NCI-H1436 (cell line): ENCODE results near the gene PIGS.
"Not testable (repeated sequence)": the region's sequence is repeated elsewhere in the genome, so short reads cannot be mapped to it uniquely, and the experiment has no call there.

ENCODE experiments used
- DNase-seq: peaks from one replicate; lab custom pipeline; 2025; lab: John Stamatoyannopoulos, UW

Gene PIGS

GRCh38 chr17:28529013-28529400 is 42.3 kb downstream of the PIGS start:
- no peak for DNase-seq

GRCh38 chr17:28528327-28529012 is 42.9 kb downstream of the PIGS start:
- no peak for DNase-seq

DNA sequence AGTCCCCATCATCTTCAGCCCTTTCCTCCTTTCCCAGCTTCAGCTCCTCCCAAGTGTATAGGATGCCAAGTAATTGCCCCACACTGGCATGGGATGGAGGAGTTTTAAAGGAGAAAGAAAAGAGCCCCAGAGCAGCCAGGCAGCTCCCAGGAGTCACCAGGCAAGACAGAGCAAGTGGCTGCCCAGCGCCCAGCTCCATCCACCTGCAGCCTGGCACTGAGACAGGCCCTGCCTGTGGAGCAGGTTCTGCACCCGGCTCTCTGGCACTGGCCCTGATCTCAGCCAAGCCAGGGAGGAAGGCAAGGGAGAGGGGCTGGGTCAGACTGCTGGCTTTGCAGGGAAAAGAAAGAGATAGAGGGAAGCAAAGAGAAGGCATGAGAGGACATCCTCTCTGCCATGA is 43.5 kb downstream of the PIGS start:
- no peak for DNase-seq

DNA sequence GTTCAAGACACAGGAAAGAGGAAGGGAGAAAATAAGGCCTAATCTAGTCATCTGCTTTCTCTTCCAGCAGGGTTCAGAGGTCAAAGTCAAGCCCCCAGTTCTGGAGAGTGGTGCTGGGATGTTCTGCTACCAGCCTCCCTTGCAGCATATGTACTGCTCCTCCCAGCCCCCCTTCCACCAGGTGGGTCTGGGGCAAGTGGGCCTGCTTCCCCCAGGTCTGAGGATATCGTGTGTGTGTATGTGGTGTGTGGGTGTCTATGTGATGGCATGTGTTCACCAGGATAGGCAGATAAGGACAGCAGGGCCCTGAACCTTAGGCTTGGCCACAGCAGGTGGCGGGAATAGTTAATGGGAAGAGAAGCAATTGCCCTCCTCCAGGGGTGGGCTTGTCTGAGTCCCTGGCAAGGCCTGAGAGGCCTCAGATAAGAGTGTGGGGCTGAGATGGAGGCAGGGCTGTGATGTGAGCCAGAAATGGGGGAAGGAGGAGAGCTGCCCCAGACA is 44.1 kb downstream of the PIGS start:
- no peak for DNase-seq

- no peak for DNase-seq
Observed at GRCh38 chr17:28526381-28526780, 44.9 kb downstream of the PIGS start.

DNA sequence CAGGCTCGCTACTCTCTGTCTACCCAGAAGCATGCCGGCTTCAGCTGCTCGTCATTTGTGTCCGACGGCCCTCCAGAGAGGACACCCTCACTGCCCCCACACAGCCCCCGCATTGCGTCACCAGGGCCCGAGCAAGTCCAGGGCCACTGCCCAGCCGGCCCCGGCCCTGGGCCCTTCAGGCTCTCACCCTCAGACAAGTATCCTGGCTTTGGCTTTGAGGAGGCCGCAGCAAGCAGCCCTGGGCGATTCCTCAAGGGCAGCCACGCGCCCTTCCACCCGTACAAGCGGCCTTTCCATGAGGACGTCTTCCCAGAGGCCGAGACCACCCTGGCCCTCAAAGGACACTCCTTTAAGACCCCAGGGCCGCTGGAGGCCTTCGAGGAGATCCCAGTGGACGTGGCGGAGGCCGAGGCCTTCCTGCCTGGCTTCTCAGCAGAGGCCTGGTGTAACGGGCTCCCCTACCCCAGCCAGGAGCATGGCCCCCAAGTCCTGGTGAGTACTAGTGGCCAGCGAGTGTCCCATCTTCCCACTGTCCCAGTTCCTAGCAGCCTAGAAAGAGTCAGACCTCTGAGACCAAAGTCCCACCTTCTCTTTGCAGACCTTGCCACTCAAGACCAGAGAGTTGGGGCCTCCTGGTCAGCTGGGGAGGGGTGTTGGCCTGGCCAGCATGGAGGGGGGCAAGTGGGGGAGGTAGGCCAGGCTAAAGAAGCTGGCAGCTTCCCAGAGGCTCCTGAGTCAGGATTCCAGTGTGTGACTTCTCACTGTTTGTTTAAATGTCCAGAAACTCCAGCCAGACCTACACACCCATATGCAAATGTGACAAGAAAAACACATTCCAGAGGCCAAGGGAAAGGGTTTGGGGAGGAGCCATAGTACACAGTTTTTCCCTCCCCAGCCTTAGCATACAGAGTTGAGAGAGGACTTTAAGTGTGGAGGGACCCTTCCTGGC is 46.6 kb downstream of the PIGS start:
- no peak for DNase-seq

DNA sequence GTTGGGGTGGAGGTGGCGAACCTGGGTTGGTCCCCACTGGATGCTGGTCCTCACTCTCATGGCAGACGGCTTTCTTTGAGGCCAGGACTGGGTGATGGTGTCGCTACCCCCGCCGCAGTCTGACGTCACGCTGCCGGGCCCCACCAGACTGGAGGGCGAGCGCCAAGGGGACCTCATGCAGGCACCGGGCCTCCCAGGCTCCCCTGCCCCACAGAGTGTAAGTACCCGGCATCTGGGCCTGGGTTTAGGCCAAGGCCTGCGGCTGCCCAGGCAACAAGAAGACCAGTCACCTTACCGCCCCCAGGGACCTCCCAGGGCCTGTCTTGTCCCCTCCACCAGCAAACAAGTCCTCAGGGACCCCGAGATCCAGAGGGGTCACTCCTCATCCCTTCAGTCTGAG is 47.4 kb downstream of the PIGS start:
- no peak for DNase-seq

GRCh38 chr17:28523186-28523585 is 48.1 kb downstream of the PIGS start:
- no peak for DNase-seq

DNA sequence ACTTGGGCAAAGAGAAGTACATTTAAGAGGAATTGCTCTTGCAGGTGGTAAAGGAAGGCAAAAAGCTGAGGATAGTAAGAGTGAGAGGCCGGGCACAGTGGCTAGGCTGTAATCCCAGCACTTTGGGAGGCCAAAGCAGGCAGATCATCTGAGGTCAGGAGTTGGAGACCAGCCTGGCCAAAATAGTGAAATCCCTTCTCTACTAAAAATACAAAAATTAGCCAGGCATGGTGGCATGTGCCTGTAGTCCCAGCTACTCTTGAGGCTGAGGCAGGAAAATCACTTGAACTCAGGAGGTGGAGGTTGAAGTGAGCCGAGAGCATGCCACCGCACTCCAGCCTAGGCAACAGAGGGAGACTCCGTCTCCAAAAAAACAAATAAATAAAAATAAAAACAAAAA is 49.0 kb downstream of the PIGS start:
- not testable (repeated sequence) for DNase-seq

GRCh38 chr17:28521311-28522085 is 49.8 kb downstream of the PIGS start:
- no peak for DNase-seq

DNA sequence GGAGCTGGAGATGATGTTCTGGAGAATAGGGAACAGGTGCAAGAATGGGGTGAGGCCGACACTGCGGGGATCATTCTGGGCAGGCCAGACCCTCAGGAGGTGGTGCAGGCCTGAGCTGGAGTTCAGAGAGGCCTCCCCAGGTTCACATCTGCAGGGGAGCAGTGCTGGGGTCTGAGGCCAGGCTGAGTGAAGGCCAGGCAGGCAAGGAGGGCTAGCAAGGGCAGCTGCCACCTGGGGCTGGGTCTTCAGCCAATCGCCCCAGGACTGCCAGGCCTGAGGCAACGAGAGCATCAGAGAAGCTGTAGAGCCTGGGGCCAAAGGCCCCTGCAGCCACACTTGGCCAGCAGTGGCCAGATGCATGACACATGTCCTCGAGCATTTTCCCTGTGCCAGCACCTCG is 50.6 kb downstream of the PIGS start:
- DNase-seq = no peak

GRCh38 chr17:28519236-28519635 is 52.1 kb downstream of the PIGS start:
- no peak for DNase-seq

DNA sequence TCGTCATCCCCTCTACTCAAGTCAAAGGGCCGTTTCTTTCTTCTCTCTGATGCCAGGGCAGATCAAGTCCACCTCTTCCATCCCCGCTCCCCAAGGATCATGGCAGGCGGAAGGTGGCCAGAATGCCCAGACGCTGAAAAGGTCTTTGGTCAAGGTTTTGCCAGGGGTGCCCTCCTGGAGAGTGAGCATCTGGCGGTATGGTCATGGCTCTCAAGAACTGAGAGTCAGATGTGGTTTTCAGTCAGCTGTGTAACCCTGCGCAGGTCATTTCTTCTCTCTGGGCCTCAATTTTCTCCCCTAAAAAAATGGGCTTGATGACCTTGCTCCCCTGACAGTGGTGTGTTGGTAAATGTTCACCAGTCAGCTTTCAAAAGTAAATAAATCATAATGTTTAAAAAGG is 52.7 kb downstream of the PIGS start:
- DNase-seq = no peak

- DNase-seq = no peak
Observed at GRCh38 chr17:28518132-28518531, 53.2 kb downstream of the PIGS start.

- no peak for DNase-seq
Observed at GRCh38 chr17:28515518-28515917, 55.8 kb downstream of the PIGS start.

DNA sequence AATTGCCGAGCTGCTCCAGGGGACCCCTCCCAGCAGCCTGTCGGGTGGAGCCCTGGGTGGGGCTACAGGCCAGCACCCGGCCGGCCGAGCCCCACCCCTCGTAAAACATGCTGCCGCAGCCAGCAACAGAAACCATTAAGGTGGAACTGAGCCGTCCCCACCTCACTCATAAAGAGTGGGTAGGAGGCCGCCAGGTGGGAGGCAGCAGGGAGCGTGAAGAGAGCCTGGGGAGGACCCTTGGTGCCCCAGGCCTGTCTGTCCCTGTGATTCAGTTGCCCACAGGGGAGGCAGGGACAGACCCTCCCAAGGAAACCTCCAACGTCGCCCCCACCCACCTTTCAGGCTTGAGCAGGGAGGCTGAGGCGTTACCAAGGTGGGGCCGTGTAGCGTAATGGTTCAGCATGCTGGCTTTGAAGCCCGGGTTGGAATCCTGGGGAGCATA is 56.7 kb downstream of the PIGS start:
- no peak for DNase-seq

- DNase-seq = no peak
Observed at GRCh38 chr17:28513476-28513875, 57.8 kb downstream of the PIGS start.

GRCh38 chr17:28511858-28512461 is 59.4 kb downstream of the PIGS start:
- no peak for DNase-seq

GRCh38 chr17:28509789-28510188 is 61.5 kb downstream of the PIGS start:
- no peak for DNase-seq

DNA sequence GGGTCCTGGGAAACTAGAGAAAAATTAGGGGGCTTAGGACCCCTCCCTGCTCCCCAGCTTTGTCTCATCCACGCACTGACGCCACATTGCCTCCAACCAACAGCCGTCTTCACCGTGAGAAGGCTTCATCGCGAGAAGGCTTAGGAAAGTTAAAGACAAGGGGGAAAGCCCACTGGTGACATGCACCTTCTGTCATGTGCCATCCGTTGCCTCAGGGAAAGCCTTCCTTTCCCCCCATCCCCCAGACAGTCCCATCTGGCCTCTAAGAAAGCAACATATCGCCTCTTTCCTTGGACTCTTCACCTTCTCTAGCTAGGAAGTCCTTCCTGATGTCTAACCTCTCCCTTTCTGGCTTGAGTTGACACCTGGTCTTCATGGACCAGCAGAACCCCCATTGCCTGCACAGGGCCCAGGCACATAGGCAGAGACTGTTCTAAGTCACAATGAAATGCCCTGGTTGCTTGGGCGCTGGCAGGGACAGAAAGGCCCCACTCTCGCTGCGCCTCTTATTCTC is 63.1 kb downstream of the PIGS start:
- no peak for DNase-seq

DNA sequence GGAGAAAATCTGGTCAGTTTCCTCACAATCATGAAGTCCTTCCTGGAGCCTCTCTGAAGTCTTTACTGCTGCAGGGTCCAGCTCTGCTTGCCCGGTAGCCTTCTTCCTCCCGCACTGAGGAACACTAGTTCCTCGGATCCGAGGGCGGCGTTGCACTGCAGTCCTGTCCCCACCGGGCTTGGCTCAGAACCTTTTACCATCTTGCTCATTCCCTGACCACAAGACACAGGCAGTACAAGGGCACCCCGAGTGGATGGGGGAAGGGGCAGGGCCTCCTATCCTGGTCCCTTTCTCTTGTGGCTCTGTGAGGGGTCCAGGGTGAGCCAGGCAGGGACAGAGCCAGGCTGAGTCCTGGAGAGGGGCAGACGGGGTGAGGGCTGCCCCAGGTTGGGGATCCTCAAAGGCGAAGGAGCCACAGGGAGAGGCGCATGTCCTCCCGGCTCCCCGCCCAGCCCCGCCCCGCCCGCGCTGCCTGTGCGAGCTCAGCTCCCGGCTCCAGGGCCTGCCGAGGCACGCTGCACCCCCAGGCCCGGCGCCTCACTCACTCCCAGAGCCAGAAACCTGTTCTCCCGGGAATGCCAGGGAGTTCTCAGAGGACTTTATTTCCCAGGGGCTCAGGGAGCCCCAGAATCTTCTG is 63.6 kb downstream of the PIGS start:
- DNase-seq = no peak
